Activated naive CD8-positive, alpha-beta T cell treated with anti-CD3 and anti-CD28 coated beads for 36 hours (primary cell): Measurements from ENCODE around the gene CAMLG. TPM values are rescaled to one million over a fixed set of nuclear protein-coding genes. Genes with fewer than 3 reads are reported as not detected.
"Not testable (repeated sequence)": the region's sequence is repeated elsewhere in the genome, so short reads cannot be mapped to it uniquely, and the experiment has no call there.

Experiments
- DNase-seq: peaks from one replicate; pipeline ENCODE4 v3.0.0; 2021
- H3K27ac Mint-ChIP-seq: one replicate; pipeline ENCODE4 v1.8.0; 2022; ENCODE audit warnings: mild to moderate bottlenecking, moderate library complexity, mixed read lengths
- H3K27me3 Mint-ChIP-seq: one replicate; pipeline ENCODE4 v1.8.0; 2022; ENCODE audit warnings: mild to moderate bottlenecking, mixed read lengths
- H3K36me3 Mint-ChIP-seq: one replicate; pipeline ENCODE4 v1.8.0; 2021; ENCODE audit warnings: mild to moderate bottlenecking, mixed read lengths
- H3K4me1 Mint-ChIP-seq: one replicate; pipeline ENCODE4 v1.8.0; 2021; ENCODE audit warnings: mixed read lengths
- H3K4me3 Mint-ChIP-seq: one replicate; pipeline ENCODE4 v1.8.0; 2022; ENCODE audit warnings: mild to moderate bottlenecking, moderate library complexity, mixed read lengths
- H3K9me3 Mint-ChIP-seq: one replicate; pipeline ENCODE4 v1.8.0; 2022; ENCODE audit warnings: mixed read lengths
- total RNA-seq, 2 experiments: library from RNA; stranded (reverse); gene quantifications; one replicate each; pipeline ENCODE4 v1.2.3, GENCODE V29; 2021

CAMLG gene
- total RNA-seq, result 10 to 100 TPM; 28.2 to 28.4 TPM

DNA sequence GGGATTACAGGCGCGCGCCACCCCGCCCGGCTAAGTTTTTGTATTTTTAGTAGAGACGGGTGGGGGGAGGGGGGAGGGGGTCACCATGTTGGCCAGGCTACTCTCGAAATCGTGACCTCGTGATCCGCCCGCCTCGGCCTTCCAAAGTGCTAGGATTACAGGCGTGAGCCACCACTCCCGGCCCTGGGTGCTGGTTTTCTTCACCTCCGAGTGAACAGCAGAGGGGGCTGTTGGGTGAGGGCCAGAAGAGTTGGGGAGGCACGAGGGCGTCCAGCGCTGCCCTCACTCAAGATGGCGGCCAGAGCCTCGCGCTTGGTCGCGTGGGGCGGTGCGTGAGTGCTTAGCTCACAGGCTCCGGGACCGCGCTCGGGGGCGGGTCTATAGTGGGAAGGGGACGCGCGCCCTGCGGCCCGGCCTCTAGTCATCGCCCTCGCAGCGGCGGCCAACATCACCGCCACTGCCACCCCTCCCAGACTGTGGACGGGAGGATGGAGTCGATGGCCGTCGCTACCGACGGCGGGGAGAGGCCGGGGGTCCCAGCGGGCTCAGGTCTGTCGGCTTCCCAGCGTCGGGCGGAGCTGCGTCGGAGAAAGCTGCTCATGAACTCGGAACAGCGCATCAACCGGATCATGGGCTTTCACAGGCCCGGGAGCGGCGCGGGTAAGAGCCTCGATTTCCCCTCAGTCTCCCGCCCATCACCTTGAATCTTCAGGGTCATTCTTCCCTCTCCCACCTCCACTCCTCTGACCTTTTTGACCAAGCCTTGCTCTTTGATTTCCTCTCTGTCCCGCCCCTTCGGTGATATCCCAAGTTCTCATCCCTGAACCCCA, at the start of gene CAMLG:
TSS of gene CAMLG (plus strand) at position 416 of the 830 bp plus-strand sequence. CDS start at position 489, 73 bp downstream.
- peak within 1 kb of the TSS; percentile 91 for H3K4me3 Mint-ChIP-seq
- peaks cover 12% of the 10 kb centered on the region for H3K36me3 Mint-ChIP-seq
- peak within 1 kb of the TSS; percentile 92 for H3K27ac Mint-ChIP-seq
- no peaks in the 10 kb centered on the region for H3K9me3 Mint-ChIP-seq
- peak; percentile 98 for DNase-seq
- H3K4me1 Mint-ChIP-seq, result peaks cover 28% of the 10 kb centered on the region
- H3K27me3 Mint-ChIP-seq, result no peaks in the 10 kb centered on the region

DNA sequence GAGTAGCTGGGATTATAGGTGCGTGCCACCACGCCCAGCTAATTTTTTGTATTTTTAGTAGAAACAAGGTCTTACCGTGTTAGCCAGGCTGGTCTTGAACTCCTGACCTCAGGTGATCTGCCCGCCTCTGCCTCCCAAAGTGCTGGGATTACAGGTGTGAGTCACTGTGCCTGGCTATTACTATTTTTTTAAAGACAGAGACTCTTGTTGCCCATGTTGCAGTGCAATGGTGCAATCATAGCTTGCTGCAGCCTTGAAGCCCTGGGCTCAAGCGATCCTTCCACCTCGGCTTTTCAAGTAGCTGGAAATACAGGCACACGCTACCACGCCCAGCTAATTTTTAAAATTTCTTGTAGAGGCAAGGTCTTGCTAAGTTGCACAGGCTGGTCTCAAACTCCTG, 48.2 kb upstream of the CAMLG start:
- not testable (repeated sequence) for H3K4me3 Mint-ChIP-seq, H3K4me1 Mint-ChIP-seq

DNA sequence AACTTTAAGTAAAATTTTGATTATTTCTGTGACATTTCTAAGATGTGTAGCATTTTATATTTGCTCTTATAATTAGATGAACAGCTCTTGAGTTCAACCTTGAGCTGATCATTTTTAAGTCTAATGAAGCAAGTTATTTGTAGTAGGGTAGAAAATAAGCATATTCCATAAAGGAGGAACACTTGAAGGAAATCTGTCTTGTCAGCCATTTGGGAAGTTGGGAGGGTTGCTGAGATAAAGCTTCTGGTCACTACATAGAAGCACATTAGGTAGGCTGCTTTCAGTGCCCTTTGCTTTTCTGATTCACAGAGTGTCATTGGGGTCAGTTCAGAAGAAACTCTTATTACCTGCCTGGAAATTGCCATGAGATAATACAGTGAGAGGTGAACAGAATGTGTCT, 45.6 kb upstream of the CAMLG start:
- Mint-ChIP-seq H3K4me1 (no peaks in the 10 kb centered on the region), H3K36me3 (peaks cover 23% of the 10 kb centered on the region), H3K27me3 (no peaks in the 10 kb centered on the region), H3K4me3 (no peak overlapping the region), H3K9me3 (no peaks in the 10 kb centered on the region), H3K27ac (no peak overlapping the region)
- DNase-seq, result no peak

More for the DNA sequence above, 48.2 kb upstream of the CAMLG start:
- H3K27me3 Mint-ChIP-seq, H3K27ac Mint-ChIP-seq, DNase-seq, H3K9me3 Mint-ChIP-seq: not testable (repeated sequence)
- peaks cover 20% of the 10 kb centered on the region for H3K36me3 Mint-ChIP-seq

DNA sequence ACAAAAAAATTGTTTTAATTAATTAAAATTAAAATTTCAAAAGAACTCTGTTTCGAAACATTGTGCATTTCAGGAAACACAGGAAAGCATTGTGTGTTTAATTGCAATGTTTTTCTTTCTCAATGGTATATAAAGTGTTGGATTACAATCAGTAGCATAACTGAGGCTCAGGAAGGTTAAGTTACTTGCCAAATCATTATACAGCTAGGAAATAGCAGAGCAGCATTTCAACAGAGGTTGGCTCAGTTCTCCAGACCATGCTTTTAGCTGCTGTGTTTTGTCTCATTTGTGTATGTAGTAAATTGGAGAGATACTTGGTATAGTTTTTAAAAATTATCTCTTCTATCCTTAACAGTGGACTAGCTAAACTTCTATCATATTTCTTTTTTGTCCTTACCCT, 30.0 kb upstream of the CAMLG start:
- no peak for DNase-seq
- no peaks in the 10 kb centered on the region for H3K9me3 Mint-ChIP-seq
- no peak overlapping the region for H3K4me3 Mint-ChIP-seq
- H3K27me3 Mint-ChIP-seq, result no peaks in the 10 kb centered on the region
- H3K27ac Mint-ChIP-seq, result no peak overlapping the region
- no peaks in the 10 kb centered on the region for H3K4me1 Mint-ChIP-seq
- H3K36me3 Mint-ChIP-seq, result peaks cover 14% of the 10 kb centered on the region

DNA sequence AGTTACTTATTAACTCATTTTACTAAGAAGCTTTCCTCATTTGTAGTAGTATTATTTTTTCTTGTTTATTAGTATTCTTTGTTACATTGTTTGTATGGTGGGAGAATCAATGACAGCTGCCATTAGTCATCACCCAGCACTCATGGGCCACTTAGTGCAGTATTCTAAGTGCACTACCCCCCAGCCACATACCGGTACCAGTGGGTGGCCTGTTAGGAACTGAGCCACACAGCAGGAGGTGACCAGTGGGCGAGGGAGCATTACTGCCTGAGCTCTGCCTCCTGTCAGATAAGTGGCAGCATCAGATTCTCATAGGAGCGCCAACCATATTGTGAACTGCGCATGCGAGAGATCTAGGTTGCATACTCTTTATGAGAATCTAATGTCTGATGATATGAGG, 24.2 kb upstream of the CAMLG start:
- Mint-ChIP-seq H3K27ac (no peak overlapping the region), H3K27me3 (no peaks in the 10 kb centered on the region), H3K4me1 (no peaks in the 10 kb centered on the region), H3K9me3 (no peaks in the 10 kb centered on the region), H3K36me3 (peaks cover 23% of the 10 kb centered on the region), H3K4me3 (no peak overlapping the region)
- no peak for DNase-seq

DNA sequence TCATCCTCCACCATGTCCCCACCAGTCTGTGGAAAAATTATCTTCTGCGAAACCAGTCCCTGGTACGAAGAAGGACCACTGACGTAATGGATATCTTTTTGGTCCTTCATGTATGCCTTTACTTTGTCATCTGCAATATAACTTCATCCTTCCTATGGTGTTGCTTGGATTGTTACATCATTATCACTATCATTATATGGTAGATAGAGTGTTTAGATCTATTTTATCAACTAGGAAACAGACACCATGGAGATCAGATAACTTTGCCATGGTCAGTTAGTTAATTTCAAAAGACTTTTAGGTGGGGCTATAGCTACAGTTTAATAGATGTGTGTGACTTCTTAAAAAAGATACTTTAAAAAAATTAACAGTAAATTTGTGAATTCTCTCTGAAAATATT, 23.8 kb upstream of the CAMLG start:
- Mint-ChIP-seq H3K27ac (no peak overlapping the region), H3K9me3 (no peaks in the 10 kb centered on the region), H3K4me1 (no peaks in the 10 kb centered on the region), H3K27me3 (no peaks in the 10 kb centered on the region), H3K36me3 (peaks cover 23% of the 10 kb centered on the region), H3K4me3 (no peak overlapping the region)
- DNase-seq, result no peak

DNA sequence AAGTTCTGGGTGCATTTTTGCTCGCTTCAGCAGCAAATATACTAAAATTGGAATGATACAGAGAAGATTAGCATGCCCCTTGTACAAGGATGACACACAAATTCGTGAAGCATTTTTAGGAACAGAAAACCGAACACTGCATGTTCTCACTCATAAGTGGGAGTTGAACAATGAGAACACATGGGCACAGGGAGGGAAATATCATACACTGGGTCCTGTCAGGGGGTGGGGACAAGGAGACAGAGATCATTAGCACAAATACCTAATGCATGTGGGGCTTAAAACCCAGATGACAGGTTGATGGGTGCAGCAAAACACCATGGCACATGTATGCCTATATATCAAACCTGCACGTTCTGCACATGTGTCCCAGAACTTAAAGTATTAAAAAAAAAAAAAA, 22.9 kb upstream of the CAMLG start:
- not testable (repeated sequence) for H3K27me3 Mint-ChIP-seq, H3K4me3 Mint-ChIP-seq, H3K4me1 Mint-ChIP-seq, H3K27ac Mint-ChIP-seq, H3K9me3 Mint-ChIP-seq, DNase-seq
- H3K36me3 Mint-ChIP-seq, result peaks cover 21% of the 10 kb centered on the region

DNA sequence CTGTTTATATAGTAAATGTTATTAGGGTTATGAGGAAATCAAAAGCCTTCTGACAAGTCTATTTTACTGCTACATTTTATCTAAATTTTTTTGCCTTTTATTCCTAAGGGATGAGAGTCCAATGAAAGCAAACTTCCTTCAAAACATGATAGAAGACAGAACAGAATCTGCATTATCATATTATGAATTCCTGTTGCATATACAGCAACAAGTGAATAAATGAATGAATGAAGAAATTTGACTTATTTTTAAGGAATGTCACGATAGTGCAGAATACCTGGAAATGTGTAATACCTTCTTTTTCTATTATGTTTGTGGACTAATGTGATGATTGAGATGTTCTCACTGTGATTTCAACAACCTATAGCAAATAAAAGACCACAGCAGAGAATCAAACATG, 13.5 kb upstream of the CAMLG start:
- H3K9me3 Mint-ChIP-seq, result no peaks in the 10 kb centered on the region
- peaks cover 1% of the 10 kb centered on the region for H3K36me3 Mint-ChIP-seq
- H3K27me3 Mint-ChIP-seq, result no peaks in the 10 kb centered on the region
- DNase-seq, result no peak
- H3K4me3 Mint-ChIP-seq, result no peak overlapping the region
- no peak overlapping the region for H3K27ac Mint-ChIP-seq
- H3K4me1 Mint-ChIP-seq, result no peaks in the 10 kb centered on the region

DNA sequence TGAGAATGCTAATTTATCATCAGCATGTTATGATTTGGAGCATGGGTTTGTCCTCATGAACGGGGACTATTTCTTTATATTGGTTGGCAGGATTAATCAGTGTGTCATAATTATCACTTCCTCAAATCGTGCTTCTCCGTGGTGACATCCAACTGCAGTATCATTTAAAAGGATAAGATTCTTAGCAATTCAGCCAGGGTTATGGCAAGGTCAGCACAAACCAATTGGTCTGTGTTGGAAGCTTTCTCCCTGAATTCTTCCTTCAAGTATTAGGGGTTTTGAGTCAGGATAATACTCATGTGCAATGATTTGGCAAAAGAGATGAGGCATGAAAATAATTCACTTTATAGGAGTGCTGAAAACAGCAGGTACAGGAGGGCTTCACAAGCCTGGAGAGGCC, 5.5 kb upstream of the CAMLG start:
- Mint-ChIP-seq H3K4me3 (no peak overlapping the region), H3K36me3 (no peaks in the 10 kb centered on the region), H3K27ac (no peak overlapping the region), H3K27me3 (no peaks in the 10 kb centered on the region), H3K4me1 (peaks cover 2% of the 10 kb centered on the region), H3K9me3 (no peaks in the 10 kb centered on the region)
- DNase-seq, result no peak

DNA sequence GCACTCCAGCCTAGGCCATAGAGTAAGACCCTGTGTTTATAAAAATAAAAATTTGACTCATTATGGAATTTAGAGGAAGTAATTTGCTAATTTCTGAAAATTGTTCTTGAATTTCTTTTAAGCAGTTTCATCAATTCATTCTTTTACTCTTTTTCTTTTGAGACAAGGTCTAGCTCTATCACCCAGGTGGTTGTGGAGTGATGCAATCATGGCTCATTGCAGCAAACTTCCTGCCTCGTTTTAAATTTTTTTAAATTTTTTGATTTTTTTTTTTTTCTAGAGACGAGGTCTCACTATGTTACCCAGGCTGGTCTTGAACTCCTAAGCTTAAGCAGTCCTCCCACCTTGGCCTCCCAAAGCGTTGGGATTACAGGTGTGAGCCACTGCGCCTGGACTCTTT, 3.1 kb upstream of the CAMLG start:
- Mint-ChIP-seq H3K36me3 (no peaks in the 10 kb centered on the region), H3K27ac (no peak overlapping the region), H3K4me3 (no peak overlapping the region), H3K27me3 (no peaks in the 10 kb centered on the region), H3K9me3 (no peaks in the 10 kb centered on the region), H3K4me1 (peaks cover 12% of the 10 kb centered on the region)
- no peak for DNase-seq

DNA sequence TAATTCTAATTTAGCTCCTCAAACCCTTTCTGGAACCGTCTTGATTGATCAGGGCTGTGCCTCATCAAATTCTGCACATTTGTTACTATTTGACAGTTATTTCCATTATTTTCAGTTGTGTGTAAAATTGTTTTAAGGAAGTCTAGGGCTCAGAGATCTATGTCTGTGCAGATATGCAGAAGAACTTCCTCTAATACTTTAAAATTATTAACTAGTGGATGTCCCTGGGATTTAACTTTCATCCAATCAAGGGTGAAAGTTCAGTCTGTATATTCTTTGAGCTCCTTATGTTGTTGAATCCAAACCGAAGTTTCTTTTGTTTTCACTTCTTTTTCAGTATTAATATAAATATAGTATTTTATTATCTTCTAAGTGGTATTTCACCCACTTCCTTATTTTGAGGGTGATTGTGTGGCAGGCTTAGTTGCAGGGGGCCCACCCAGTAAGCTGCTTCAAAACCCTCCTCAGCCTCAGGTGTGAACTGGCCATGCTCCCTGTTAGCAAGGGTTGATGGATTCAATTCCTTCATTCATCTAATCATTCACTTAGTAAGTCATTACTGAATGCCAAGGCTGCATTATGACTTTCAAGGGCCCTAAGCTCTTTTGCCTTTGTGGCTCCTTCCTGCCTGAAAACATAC, 2.1 kb upstream of the CAMLG start:
- no peak for DNase-seq
- Mint-ChIP-seq H3K27ac (no peak overlapping the region), H3K27me3 (no peaks in the 10 kb centered on the region), H3K36me3 (peaks cover 5% of the 10 kb centered on the region), H3K9me3 (no peaks in the 10 kb centered on the region), H3K4me1 (peaks cover 22% of the 10 kb centered on the region), H3K4me3 (no peak overlapping the region)

DNA sequence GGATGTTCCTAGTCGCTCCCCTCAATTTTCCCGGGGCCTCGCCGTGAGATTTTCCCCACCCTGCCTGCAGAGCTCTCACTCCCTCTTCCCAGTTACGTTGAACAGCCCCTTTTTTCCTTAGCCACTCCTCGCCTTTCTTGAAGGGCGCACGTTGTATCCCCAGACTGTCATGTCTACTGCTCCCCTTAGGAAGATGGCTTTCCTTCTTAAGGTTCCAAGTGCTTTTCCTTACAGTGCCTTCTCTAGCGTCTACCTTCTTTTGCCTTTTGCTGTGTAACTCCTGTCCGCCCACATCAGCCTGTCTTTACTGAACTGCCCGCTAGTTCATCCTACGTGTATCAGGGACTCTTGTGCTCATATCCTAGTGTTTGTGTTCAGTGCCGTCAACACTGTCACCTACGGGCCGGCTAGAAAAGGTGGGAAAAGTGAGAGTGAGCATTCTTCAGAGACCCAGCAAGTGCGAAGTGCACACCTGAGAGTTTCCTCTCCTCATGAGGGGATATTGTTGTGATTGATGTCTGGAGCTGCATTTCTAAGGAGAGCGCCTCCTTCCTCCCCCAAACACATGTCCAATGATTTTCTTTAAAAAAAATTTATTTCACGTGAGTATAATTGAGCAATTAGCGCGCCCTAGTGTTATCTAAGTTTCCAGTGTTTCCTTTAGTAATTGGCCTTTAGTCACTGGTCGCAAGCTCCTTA, 764 bp downstream of the CAMLG start:
- peaks cover 28% of the 10 kb centered on the region for H3K4me1 Mint-ChIP-seq
- H3K27me3 Mint-ChIP-seq, result no peaks in the 10 kb centered on the region
- H3K36me3 Mint-ChIP-seq, result peaks cover 12% of the 10 kb centered on the region
- H3K4me3 Mint-ChIP-seq, result peak overlapping the region; percentile 91
- H3K9me3 Mint-ChIP-seq, result no peaks in the 10 kb centered on the region
- H3K27ac Mint-ChIP-seq, result peak overlapping the region; percentile 92
- peak; percentile 34 for DNase-seq

DNA sequence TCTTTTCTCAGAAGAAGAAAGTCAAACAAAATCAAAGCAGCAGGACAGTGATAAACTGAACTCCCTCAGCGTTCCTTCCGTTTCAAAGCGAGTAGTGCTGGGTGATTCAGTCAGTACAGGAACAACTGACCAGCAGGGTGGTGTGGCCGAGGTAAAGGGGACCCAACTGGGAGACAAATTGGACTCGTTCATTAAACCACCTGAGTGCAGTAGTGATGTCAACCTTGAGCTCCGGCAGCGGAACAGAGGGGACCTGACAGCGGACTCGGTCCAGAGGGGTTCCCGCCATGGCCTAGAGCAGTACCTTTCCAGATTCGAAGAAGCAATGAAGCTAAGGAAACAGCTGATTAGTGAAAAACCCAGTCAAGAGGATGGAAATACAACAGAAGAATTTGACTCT, 2.7 kb downstream of the CAMLG start:
- Mint-ChIP-seq H3K27ac (no peak overlapping the region), H3K27me3 (no peaks in the 10 kb centered on the region), H3K4me3 (no peak overlapping the region), H3K4me1 (peaks cover 28% of the 10 kb centered on the region), H3K36me3 (peaks cover 12% of the 10 kb centered on the region), H3K9me3 (no peaks in the 10 kb centered on the region)
- DNase-seq, result no peak

DNA sequence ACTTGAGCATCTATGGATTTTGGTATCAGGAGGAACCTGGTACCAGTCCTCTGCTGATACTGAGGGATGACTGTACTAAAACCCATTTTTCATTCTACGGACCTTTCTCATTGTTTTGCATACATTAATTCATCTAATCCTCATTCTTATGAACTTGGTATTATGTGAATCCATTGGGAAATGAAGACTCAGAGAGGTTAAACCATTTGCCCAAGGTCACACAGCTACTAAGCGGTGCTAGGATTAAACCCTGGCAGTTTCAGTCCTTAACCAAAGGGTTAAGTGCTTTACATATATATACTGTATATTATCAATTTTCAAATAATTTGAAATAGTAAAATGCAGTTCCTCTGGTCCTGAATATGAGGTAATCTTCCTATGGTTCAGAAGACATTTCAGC, 3.8 kb downstream of the CAMLG start:
- Mint-ChIP-seq H3K9me3 (no peaks in the 10 kb centered on the region), H3K27ac (no peak overlapping the region), H3K27me3 (no peaks in the 10 kb centered on the region), H3K4me1 (peaks cover 28% of the 10 kb centered on the region), H3K36me3 (peaks cover 12% of the 10 kb centered on the region), H3K4me3 (no peak overlapping the region)
- no peak for DNase-seq

DNA sequence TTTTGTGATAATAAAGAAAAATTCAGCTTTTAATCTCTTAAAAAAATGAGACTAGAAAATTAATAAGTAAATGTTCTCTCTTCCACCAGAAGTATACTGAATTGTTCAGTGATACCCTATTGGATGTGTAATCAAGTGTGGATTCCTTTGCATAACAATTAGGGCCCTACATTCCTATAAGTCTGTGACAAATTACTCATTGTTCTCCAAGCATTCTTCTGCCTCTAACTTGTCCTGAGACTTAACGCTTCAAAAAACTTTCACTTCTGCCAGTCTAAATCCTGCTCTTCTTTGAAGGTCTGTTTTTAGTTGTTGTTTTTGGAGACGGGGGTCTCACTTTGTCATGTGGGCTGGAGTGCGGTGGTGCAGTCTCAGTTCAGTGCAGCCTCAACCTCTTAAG, 11.1 kb downstream of the CAMLG start:
- Mint-ChIP-seq H3K27me3 (no peaks in the 10 kb centered on the region), H3K9me3 (no peaks in the 10 kb centered on the region), H3K4me3 (no peak overlapping the region), H3K4me1 (peaks cover 2% of the 10 kb centered on the region), H3K36me3 (no peaks in the 10 kb centered on the region), H3K27ac (no peak overlapping the region)
- no peak for DNase-seq
